Measurements from ENCODE around the gene LCLAT1. TPM values are rescaled to one million over a fixed set of nuclear protein-coding genes. Genes with fewer than 3 reads are reported as not detected.
A peak's percentile ranks its signal among the peaks of the same experiment; 100 is the strongest.

The LCLAT1 gene
- total RNA-seq, 4 donors from 2014 or later = 24.9 to 62.9 (median 36.3) TPM

DNA sequence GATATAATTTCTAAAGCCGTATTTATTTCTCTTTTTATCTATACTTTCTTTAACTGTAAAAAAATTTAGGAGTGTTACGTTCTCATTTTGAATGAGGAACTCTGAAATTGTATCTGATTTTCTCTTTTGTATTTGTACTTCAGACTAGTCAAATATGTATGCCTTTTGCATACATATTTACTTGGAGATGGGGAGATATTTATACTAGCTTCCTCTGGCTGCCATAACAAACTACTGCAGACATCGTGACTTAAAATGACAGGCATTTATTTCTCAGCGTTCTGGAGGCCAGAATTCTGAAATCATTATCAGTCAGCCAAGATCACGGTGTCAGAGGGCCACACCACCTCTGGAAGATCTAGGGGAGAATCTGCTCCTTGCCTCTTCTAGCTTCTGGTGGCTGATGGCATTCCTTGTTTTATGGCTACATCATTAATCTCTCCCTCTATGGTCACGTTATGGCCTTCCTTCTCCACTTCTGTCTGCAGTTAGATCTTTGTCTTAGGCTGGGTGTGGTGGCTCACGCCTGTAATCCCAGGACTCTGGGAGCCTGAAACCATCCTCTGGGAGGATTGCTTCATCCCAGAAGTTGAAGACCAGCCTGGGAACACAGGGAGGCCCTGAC, 8.2 kb downstream of the LCLAT1 start:
- intact Hi-C loops (cut with DNase I) = no loop called here
- 63% methylated on average over 7 of the region's 7 CpGs for WGBS

DNA sequence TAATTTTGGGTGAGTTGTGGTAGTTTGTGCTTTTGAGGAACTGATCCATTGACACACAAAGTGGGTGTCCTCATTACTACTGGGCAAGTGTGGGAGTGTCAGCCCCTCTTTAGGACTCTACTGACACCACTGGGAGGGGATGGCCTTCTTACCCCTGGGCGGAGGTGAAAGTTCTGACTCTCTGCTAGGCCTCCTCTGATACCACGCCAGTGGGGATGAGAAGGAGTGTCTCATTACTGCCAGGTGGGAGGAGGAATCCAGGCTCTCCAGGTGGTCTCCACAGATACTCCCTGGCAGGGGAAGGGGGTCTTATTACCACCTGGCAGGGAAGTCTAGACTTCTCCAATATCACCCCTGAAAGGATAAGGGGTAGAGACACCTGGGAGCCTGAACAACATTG, 9.1 kb downstream of the LCLAT1 start:
- intact Hi-C loops (cut with DNase I) = no loop called here
- TF ChIP-seq EP300 (IDR thresholded peaks at IDR 0.05) = no peak
- TF ChIP-seq POLR2AphosphoS5 (IDR thresholded peaks at IDR 0.05) = no peak
- TF ChIP-seq, protein P1, sequence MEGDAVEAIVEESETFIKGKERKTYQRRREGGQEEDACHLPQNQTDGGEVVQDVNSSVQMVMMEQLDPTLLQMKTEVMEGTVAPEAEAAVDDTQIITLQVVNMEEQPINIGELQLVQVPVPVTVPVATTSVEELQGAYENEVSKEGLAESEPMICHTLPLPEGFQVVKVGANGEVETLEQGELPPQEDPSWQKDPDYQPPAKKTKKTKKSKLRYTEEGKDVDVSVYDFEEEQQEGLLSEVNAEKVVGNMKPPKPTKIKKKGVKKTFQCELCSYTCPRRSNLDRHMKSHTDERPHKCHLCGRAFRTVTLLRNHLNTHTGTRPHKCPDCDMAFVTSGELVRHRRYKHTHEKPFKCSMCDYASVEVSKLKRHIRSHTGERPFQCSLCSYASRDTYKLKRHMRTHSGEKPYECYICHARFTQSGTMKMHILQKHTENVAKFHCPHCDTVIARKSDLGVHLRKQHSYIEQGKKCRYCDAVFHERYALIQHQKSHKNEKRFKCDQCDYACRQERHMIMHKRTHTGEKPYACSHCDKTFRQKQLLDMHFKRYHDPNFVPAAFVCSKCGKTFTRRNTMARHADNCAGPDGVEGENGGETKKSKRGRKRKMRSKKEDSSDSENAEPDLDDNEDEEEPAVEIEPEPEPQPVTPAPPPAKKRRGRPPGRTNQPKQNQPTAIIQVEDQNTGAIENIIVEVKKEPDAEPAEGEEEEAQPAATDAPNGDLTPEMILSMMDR (IDR thresholded peaks at IDR 0.05) = no peak
- no peak for TF ChIP-seq POLR2A (IDR thresholded peaks at IDR 0.05; ENCODE audit: low read depth)
- WGBS = no CpG with 5 or more reads among the region's 2 CpGs

More for the DNA sequence above, 8.2 kb downstream of the LCLAT1 start:
- no peak for TF ChIP-seq POLR2AphosphoS5 (IDR thresholded peaks at IDR 0.05)
- TF ChIP-seq POLR2A (IDR thresholded peaks at IDR 0.05; ENCODE audit: low read depth) = no peak
- TF ChIP-seq, protein P1 (IDR thresholded peaks at IDR 0.05) = no peak
- TF ChIP-seq EP300 (IDR thresholded peaks at IDR 0.05) = no peak
- Histone ChIP-seq H3K27me3 (no peaks in the 10 kb centered on the region), H3K4me1 (peaks cover 15 to 51% (median 29%) of the 10 kb centered on the region in 4 donors), H3K4me3 (no peak overlapping the region), H3K27ac (replicated peaks in 1 of 4) (peak overlapping the region; percentile 48 to 68 (median 65)), H3K36me3 (no peaks in the 10 kb centered on the region), H3K9me3 (no peaks in the 10 kb centered on the region)
- no peak for DNase-seq (ENCODE audit: extremely low spot score)

DNA sequence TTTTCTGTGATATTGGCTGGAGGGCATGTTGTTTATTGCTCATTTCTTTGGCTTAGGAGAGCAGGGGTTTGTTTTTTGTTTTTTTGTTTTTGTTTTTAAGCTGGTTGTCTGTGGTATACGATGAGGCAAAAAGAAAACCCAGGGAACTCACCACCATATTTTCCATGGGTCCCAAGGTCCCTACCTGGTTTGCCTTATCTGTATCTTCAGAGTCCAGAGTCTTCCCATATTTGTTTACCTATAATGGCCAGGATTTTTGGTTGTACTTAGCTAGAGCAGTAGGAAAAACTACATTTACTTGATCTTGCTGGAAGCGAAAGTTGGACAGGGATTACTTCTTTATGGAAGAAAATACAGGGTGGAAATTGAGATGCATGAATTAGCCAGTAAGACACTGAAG, 9.5 kb downstream of the LCLAT1 start:
- H3K27ac ChIP-seq (replicated peaks in 1 of 4) = no peak overlapping the region
- no peaks in the 10 kb centered on the region for H3K9me3 ChIP-seq
- WGBS = 98% methylated on average over 2 of the region's 2 CpGs
- no peak overlapping the region for H3K4me3 ChIP-seq
- intact Hi-C loops (cut with DNase I) = no loop called here
- H3K4me1 ChIP-seq = peaks cover 15 to 58% (median 33%) of the 10 kb centered on the region in 4 donors
- H3K27me3 ChIP-seq = no peaks in the 10 kb centered on the region
- no peaks in the 10 kb centered on the region for H3K36me3 ChIP-seq
- TF ChIP-seq EP300 (IDR thresholded peaks at IDR 0.05) (no peak), POLR2AphosphoS5 (IDR thresholded peaks at IDR 0.05) (no peak), POLR2A (IDR thresholded peaks at IDR 0.05; ENCODE audit: low read depth) (no peak)
- TF ChIP-seq, protein P1 (IDR thresholded peaks at IDR 0.05) = no peak
- DNase-seq (ENCODE audit: extremely low spot score) = no peak

More for the DNA sequence above, 9.1 kb downstream of the LCLAT1 start:
- Histone ChIP-seq H3K9me3 (no peaks in the 10 kb centered on the region), H3K4me3 (no peak overlapping the region), H3K4me1 (peaks cover 15 to 58% (median 31%) of the 10 kb centered on the region in 4 donors), H3K27me3 (no peaks in the 10 kb centered on the region), H3K36me3 (no peaks in the 10 kb centered on the region), H3K27ac (replicated peaks in 1 of 4) (no peak overlapping the region)
- no peak for DNase-seq (ENCODE audit: extremely low spot score)

DNA sequence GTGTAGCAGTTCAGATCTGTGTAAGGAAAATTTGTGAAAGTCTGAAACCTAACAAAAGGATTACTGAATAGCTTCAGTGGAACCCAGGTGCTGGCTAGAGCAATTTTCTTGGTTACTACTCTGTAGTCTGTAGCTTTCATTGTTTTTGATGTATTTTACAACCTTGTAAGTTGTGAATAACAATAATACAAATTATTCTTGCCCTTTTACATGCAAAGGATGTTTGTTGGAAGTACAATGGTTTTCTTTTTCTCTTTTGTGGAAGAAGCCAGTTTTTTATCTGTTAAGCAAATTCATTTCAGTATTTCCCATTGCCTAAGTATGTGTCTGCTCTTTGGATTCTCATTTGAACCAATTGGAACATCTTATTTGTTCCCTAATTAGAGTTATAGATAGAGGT, 10.2 kb downstream of the LCLAT1 start:
- no peaks in the 10 kb centered on the region for H3K36me3 ChIP-seq

DNA sequence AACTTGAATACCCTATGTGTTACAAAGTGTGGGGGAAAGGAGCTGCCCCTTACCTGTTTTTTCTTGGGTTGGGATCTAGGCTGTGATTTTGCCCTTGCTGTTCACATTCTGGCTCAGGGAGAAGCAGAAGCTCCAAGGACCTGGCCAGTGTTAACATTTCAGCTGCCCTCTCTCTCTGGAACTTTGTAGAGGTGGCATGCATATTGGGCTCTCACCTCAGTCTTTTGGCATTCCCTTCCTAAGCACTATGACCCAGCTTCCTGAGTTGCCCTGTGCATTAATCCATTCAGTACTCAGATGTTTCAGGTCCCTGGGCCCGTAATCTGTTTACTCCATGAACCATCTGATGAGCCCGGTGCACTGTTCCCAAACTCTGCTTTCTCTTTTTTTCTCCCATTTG, 12.1 kb downstream of the LCLAT1 start:
- Histone ChIP-seq H3K9me3 (no peaks in the 10 kb centered on the region), H3K4me3 (no peak overlapping the region), H3K27me3 (no peaks in the 10 kb centered on the region), H3K36me3 (no peaks in the 10 kb centered on the region), H3K27ac (replicated peaks in 1 of 4) (no peak overlapping the region), H3K4me1 (peaks cover 15 to 47% (median 36%) of the 10 kb centered on the region in 4 donors)
- no peak for DNase-seq (ENCODE audit: extremely low spot score)
- 69% methylated on average over 2 of the region's 2 CpGs for WGBS
- intact Hi-C loops (cut with DNase I) = no loop called here
- no peak for TF ChIP-seq POLR2AphosphoS5 (IDR thresholded peaks at IDR 0.05)
- no peak for TF ChIP-seq EP300 (IDR thresholded peaks at IDR 0.05)

More for the DNA sequence above, 10.2 kb downstream of the LCLAT1 start:
- no peak for TF ChIP-seq EP300 (IDR thresholded peaks at IDR 0.05)
- TF ChIP-seq POLR2A (IDR thresholded peaks at IDR 0.05; ENCODE audit: low read depth) = no peak
- intact Hi-C loops (cut with DNase I) = no loop called here
- H3K4me1 ChIP-seq = peaks cover 15 to 58% (median 35%) of the 10 kb centered on the region in 4 donors
- no peak overlapping the region for H3K4me3 ChIP-seq
- H3K27me3 ChIP-seq = no peaks in the 10 kb centered on the region
- no peaks in the 10 kb centered on the region for H3K9me3 ChIP-seq
- H3K27ac ChIP-seq (replicated peaks in 1 of 4) = no peak overlapping the region
- no peak for DNase-seq (ENCODE audit: extremely low spot score)
